Left forelimb (tissue), 1 donor: ENCODE measurements around the gene UNC13A.
"Not testable (repeated sequence)": the region's sequence is repeated elsewhere in the genome, so short reads cannot be mapped to it uniquely, and the experiment has no call there.

Experiments
- DNase-seq: peaks from one replicate; pipeline ENCODE4 v3.0.0-alpha.2; 2018; ENCODE audit warnings: low spot score

The UNC13A gene

DNA sequence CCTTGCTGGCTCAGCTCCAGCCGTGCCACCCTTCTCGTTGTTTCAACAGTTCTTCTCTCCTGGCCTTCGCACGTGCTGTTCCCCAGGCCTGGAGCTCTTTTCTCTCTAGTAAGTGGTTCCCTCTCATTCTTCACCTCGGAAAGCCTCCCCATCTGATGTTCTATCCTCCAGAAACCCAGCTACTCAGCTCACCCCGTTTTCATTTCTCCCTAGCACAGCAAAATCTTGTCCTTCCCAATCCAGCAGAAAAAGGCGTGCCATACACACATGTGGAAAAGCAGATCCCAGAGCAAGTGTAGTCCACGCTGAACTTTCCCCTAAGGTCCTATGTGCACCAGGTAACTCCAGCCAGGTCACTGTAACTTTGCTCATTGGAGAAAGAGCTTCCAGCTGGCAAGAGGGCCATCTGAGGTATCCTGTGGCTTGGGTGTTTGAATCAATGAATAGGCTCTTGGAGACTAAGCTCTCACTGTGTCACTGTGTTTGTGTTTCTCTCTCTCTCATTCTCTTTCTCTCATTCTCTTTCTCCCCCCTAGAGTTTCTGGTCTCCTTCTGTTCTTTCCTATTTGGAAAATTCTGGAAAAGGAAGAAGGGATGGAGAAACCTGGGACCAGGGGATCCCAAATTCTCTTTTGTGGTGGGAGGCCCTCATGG lies 83.7 kb downstream of the UNC13A start:
- no peak for DNase-seq

DNA sequence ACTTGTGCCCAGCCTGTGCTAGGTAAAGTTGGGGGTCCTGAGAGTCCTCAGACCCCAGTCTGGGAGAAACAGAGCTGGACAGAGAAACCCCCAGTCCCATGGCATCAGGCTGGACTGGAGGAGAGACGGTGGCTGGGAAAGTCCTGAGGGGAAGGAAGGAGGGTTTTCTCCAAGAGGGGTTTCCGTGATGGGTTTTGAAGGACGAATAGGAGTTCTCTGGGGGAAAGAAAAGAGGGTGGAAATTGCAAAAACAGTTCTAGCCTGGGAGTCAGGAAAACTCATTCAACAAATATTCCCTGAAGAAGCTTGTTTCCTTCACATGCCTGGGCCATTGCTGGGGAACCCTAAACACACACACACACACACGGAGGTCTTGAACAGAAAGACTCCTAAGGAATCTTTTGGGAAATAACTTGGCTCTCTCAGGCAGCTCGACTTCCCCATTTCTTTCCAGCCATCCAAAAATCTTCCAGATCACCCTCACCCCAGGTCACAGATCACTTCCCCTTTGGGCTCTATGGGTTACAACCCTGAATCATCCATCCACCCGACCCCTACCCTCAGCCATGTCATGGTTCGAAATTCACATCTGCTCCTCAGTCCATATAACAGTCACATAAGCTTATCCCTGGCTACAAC lies 85.2 kb downstream of the UNC13A start:
- DNase-seq, result no peak

DNA sequence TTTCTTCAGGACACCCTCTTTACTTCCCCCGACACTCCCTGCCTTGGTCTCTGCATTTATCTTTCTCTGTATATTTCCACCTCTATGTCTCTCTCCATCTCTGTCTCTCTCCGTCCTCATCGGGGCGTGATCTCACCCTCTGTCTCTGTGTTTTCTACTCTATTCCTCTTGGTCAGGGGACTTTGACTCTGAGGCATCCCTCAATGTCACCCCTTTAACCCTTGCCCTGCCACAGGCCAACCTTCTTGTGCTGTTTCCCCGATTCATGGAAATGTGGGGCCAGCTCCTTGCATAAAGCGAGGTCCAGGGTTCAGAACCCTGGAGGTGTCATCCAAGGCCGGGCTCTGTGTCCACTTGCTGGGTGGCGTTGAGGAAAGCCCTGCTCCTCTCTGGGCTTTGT lies 85.9 kb downstream of the UNC13A start:
- DNase-seq, result no peak

DNA sequence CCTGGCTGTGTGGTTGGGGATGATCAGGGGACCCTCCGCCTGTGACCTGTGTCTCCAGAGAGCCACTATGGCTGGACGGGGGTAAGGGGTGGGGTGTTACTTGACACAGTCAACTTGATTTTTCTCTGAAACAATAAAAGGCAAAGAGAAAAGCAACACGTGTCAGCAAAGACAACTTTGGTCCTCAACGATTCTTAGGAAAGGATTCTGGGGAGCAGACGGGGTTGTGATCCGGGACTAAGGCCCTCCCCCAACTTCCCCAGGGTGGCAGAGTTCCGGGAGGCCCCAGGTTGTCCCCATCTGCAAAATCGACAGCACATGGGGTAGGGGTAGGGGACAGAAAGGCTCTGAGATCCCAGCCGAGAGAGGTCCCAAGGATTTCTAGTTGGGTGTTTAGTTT lies 86.5 kb downstream of the UNC13A start:
- DNase-seq, result no peak

DNA sequence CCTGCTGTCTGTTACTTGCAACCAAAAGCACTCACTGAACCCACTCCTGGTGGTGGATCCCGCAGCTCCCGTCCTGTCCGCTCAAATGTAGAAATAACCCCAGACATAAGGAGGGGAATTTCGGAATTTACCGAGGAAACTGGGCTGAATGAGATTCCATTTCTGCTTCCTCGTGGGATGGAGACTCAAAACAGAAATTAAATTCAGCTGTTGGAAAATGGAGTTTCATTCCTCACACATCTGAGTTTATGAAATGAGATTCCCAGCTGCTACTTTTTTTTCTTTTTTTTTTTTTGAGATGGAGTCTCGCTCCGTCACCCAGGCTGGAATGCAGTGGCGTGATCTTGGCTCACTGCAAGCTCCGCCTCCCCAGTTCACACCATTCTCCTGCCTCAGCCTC lies 88.4 kb downstream of the UNC13A start:
- DNase-seq, result no peak

DNA sequence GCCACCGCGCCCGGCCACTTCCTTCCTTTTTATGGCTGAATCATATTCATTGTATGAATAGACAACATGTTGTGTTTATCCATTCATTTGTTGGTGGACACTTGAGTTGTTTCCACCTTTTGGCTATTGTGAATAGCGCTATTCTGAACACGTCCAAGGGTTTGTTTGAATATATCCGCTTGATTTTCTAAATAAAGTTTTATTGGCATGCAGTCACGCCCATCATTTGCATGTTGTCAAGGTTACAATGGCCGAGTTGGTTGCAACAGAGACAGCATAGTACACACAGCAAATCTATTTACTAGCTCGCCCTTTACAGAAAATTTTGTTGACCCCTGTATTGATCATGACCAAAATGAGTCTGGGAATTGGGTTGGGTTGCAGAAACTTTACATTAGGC lies 89.2 kb downstream of the UNC13A start:
- DNase-seq, result no peak

DNA sequence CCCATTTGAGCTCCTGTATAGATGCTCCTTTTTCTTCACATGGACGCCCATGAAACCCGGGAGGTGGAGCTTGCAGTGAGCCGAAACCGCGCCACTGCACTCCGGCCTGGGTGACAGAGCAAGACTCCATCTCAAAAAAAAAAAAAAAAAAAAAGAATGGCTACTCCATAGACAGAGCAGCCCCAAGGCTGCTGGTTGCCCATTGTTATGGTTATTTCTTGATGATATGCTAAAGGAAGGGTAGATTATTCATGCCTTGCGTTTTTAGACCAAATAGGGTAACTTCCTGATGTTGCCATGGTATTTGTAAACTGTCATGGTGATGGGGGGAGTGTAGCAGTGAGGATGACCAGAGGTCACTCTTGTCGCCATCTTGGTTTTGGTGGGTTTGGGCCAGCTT lies 90.1 kb downstream of the UNC13A start:
- DNase-seq, result not testable (repeated sequence)

DNA sequence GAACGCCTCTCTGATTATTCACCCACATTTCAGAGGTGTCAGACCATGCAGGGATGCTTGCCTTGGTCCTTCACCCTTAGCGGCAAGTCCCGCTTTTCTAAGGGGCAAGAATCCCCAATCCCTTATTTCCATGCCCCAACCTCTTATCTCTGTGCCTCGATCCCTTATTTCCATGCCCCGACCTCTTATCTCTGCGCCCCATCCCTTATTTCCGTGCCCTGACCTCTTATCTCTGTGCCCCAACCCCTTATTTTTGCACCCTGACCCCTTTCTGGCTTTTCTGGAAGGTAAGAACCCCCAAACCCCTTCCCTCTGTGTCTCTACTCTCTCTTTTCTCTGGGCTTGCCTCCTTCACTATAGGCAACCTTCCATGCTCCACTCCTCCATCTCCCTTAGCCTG lies 93.9 kb downstream of the UNC13A start:
- DNase-seq, result not testable (repeated sequence)

DNA sequence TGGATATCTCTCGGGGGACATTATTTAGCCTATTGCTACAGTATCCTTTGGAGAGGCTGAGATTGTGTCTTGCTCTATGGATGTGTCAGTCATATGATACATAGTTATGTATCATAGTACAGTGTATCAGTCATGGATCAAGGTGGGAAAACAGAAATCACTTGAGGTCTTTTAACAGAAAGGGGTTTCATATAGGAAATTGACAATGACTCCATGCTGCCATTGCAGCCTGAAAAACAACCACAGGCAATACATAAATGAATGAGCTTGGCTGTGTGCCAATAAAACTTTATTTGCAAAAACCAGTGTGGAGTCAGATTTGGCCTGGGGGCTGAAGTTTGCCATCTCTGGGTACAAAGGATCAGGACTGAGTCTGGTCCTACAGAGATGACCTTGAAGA lies 97.3 kb downstream of the UNC13A start:
- DNase-seq, result no peak

DNA sequence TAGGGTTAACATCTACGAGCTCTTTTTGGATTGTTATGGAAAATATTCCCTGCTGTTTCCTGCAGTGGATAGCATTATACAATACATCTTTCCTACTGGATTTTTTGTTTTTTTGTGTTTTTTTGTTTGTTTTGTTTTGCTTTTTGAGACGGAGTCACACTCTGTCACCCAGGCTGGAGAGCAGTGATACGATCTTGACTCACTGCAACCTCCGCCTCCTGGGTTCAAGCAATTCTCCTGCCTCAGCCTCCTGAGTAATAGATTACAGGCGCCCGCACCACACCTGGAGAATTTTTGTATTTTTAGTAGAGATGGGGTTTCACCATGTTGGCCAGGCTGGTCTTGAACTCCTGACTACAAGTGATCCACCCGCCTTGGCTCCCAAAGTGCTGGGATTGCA lies 102.8 kb downstream of the UNC13A start:
- not testable (repeated sequence) for DNase-seq

DNA sequence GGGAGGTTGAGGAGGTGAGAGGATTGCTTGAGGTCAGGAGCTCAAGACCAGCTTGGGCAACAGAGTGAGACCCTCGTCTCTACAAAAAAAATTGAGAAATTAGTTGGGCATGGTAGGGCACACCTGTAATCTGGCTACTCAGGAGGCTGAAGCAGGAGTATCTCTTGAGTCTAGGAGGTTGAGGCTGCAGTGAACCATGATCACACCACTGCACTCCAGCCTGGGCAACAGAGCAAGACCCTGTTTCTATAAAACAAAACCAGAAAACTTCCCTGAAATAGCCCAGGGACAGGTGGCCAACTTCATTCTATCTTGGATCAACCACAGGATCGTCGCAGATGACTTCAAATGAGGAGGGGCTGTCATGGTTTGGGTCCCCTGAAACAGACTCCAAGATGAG lies 104.0 kb downstream of the UNC13A start:
- DNase-seq, result no peak

DNA sequence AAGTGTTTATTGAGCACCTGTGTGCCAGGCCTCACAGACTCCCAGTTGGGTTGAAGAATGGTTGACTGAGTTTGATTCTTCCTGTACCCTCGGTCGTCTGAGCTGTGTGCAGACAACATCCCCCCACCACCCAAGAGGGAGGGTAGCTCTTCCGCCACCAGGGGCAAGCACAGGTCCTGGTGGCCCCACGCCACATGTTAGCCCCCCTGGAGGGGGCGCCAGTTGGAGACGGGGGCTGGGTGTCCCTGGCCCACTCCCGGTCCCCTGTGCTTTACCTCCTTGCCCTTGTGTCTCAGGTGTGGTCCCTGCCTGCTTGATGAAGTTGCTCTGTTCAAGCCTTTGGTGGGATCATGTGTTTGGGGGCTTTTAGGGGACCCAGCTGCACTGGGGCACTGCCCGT lies 105.5 kb downstream of the UNC13A start:
- DNase-seq, result no peak

DNA sequence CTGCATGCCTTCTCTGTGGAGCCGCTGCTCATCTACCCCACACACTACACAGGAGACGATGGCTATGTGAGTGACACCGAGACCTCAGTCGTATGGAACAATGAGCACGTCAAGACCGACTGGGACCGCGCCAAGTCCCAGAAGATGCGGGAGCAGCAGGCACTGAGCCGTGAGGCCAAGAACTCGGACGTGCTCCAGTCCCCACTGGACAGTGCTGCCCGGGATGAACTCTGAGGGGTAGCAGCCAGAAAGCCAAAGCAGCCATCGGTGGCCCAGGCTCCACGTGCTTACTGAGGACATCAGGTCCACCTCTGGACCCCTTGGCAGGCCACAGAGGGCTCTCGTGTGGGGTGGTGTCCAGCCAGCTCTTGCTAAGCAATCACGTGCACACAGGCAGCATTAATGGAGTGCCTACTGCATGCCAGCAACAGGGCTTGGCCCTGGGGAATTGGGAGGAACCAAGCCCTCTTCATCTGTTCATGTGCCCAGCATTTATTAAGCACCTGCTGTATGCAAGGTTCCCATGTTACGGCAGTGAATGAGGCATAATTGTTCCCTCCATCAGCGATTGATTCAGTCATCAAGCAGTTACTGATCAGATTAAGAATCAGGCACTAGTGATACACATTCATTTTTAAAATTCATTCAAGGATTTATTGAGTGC lies 106.8 kb downstream of the UNC13A start:
- no peak for DNase-seq

DNA sequence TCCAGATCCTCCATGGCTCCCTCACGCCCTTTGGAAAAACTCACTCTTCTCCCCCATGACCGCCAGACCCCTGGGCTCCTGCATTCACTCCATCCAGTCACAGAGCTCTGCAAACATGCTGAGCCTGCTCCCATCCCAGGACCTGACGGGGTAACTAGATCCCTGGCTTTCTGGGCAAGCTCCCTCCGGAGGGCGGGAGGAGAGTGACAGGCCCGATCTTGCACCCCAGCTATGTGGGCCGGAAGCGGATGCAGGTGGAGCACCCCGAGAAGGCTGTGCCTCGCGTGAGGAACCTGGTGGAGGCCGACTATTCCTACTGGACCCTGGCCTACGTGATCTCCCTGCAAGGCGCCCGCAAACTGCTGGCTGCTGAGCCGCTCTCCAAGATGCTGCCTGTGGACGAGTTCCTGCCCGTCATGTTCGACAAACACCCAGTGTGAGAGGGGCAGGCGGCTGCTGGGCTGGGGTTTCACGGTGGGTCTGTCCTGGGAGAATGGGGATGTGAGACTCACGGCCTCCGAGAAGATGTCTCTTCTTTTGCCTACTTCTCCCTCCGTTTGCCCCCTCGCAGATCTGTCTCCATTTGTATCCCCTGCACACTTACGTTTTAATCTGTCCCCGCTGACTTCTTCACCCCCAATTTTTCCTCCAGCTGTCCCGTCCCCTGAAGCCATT lies 107.5 kb downstream of the UNC13A start:
- no peak for DNase-seq

DNA sequence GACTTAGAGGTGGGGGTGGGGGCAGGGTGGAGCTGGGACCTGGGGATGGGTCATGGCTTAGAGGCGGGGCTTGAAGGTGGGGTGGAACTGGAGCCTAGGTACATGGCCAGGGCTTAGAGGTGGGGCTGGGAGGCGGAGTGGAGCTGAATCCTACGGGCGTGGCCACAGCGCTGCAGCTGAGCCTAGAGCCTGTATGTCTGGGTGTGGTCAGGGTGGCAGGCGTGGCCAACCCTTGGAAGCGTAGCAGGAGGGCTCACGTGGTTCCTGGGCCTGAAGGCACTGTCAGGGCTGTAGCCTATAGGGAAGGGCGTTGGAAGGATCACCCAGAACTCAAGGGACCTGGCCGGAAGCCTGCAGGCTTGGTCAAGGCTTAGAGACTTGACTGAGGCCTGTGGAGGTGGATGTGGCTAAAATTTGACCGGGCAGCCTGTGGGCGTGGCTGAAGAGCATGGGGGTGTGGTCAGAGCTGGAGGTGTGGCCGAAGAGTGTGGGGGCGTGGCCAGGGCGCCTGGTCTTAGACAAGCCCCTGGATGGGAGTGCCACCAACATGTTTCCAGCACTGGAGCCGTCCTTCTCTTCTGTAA lies 108.4 kb downstream of the UNC13A start:
- no peak for DNase-seq

DNA sequence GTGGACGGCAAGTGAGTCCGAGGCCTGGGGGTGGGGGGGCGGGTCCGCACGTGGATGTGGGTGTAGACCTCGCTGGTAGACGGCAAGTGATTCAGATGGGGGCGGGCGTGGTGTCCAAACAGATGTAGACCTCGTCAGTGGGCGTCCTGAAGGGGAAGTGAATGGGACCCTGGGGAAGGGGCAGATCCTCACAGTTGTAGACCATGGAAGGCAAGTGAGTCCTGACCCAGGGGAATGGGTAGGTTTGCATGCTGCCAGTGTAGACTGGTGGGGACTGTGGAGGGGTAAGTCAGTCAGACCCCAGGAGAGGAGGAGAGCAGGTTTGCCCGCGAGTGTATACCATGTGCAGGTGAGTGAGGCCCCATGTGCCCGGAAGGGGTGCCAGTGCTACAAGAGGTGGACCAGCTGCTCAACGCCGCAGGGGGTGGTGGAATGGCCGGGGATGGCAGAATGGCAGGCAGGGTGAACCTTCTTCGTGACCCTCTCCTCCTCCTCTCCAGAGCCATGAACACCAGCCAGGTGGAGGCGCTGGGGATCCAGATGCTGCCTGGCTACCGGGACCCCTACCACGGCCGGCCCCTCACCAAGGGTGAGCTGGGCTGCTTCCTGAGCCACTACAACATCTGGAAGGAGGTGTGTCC lies 110.6 kb downstream of the UNC13A start:
- no peak for DNase-seq

DNA sequence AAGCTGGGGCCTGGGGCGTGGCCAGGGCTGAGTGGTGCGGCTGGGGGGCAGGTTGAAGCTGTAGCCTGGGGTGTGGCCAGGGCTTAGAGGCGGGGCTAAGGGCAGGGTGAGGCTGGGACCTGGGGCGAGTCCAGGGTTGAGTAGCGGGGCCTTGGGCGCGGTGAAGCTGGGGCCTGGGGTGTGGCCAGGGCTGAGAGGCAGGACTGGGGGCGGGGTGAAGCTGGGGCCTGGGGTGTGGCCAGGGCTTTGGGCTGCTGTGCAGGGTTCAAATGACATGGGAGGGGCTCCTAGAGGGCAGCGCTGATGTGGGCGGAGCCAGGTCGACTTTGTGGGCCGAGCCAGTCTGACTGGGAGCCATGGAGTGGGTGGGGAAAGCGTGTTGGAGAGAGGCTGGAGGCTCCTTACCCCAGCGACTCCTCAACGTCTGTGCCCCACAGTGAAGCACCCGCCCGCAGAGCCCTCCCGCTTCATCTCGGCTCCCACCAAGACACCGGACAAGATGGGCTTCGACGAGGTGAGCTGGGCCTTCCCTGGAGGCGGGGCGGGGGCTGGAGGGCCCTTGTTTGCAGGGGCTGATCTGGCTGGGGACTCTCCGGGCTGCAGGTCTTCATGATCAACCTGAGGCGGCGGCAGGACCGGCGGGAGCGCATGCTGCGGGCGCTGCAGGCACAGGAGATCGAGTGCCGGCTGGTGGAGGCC lies 111.2 kb downstream of the UNC13A start:
- DNase-seq, result no peak

DNA sequence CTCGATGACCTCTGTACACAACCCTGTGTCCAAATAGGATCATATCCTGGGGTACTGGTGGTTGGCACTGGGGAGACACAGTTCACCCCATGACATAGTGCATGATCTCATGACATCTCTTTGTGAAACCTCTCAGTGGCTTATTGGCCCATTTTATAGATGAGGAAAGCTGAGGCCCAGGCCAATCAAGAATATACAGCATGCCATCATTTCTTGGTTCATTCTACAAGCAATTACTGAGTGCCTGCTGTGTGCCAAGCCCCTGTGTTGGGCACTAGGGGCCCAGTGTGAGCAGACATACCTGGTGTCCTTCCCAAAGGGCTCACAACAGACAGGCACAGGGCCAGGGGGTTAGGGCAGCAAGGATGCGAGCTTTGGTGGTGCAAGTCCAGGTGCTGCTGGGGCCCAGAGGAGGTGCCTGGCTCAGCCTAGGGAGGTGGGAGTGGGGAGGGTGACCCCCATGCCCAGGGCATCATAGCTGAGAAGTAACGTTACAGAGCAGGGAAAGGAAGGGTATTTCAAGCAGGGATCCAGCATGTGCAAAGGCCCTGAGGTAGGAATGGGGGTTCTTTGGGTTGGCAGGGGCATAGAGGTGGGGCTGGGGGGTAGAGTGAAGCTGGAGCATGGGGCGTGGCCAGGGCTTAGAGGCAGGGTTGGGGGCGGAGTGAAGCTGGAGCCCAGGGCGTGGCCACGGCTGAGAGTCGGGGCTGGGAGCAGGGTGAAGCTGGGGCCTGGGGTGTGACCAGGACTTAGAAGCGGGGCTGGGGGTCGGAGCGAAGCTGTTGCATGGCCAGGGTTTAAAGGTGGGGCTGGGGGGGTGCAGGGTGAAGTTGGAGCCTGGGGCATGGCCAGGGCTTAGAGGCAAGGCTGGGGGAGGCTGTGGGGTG lies 112.0 kb downstream of the UNC13A start:
- no peak for DNase-seq

DNA sequence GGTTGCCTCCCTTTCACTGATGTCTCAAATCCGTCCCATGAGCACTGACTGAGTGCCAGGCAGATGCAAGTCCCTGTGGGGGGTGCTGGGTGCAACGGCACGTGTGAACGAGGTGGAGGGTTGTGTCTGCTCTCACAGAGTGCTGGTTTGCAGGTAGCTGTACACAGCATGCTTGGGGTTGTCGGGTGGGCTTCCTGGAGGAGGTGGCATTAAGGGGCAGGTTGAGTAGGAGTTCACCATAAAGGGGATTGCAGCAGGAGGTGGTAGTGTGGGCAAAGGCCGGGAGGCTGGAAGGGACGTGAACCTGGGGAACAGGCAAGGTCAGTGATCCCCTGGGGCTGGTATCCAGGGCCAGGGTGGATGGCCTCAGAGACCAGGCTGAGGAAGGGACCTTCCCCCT lies 115.5 kb downstream of the UNC13A start:
- no peak for DNase-seq

DNA sequence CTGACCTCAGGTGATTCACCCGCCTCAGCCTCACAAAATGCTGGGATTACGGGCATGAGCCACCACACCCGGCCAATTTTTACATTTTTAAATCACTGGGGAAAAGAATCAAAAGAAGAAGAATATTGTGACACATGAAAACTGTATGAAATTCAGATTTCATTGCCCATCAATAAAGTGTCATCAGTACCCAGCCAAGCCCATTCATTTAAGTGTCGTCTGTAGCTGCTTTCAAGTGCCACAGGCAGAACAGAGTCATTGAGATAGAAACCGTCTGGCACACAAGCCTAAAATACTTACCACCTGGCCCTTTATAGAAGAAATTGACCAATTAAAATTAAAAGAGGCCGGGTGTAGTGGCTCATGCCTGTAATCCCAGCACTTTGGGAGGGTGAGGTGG lies 117.4 kb downstream of the UNC13A start:
- no peak for DNase-seq

DNA sequence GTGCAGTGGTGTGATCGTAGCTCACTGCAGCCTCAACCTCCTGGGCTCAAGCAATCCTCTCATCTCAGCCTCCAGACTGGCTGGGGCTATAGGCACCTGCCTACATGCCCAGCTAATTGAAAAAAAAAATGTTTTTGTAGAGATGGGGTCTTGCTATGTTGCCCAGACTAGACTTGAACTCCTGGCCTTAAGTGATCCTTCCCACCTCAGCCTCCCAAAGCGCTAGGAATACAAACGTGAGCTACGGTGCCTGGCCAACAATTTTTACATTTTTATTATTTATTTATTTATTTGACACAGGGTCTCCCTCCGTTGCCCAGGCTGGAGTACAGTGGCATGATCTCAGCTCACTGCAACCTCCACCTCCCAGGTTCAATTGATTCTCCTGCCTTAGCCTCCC lies 117.9 kb downstream of the UNC13A start:
- not testable (repeated sequence) for DNase-seq
